GM19035 (cell line): ENCODE results near the gene MICB.
"Not testable (repeated sequence)": the region's sequence is repeated elsewhere in the genome, so short reads cannot be mapped to it uniquely, and the experiment has no call there.

Experiments used
- ATAC-seq: cut with Tn5 transposase; IDR thresholded peaks from one replicate; pipeline ENCODE4 v1.9.1; 2021; ENCODE audit not compliant: unreplicated experiment

MICB gene

DNA sequence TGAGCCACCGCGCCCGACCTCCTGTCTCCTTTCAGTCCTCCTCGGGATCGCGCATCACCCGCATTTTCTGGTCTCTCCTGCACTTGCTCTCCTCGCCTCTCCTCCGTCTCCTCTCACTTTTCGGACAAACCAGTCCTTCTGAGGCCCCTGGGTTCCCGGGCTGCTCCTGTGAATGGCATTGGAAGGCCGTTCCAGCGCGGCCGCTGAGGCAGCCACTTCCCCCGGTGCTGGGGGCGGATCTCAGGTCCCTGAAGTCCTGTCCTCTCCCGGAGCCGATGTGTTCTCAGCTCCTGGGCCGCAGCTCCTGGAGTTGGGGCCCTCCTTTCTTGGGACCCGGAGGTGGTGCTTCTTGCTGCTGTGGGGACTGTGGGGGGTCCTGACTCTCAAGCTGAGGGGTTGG, 803 bp downstream of the MICB start:
- ATAC-seq = no peak

DNA sequence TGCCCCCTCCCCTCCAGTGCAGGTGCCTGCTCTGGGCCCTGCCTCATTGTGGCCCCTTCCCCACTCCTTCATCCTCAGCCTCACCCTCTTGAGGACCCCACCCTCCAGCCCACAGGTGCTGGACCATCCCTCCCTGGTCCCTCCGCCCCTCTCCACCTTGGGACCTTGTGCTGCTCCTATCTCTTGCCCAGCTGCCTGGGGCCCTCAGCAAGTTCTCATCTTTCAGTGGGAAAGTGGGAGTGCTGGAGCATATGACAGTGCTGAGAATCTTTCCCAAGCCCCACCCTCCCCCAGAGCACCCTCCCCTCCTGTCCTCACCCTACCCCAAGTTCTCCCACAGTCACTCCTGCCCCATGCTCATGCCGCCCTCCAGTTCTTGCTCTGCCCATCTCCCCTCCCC, 1.7 kb downstream of the MICB start:
- ATAC-seq = not testable (repeated sequence)

DNA sequence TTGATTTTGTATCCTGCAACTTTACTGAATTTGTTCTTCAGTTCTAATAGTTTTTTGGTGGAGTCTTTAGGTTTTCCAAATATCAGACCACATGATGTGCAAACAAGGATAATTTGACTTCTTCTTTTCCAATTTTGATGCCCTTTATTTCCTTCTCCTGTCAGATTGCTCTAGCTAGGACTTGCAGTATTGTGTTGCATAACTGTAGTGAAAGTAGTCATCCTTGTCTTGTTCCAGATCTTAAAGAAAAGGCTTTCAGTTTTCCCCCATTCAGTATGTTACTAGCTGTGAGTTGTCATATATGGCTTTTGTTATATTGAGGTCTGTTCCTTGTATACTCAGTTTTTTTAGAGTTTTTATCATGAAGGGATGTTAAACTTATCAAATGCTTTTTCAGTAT, 4.6 kb downstream of the MICB start:
- no peak for ATAC-seq

DNA sequence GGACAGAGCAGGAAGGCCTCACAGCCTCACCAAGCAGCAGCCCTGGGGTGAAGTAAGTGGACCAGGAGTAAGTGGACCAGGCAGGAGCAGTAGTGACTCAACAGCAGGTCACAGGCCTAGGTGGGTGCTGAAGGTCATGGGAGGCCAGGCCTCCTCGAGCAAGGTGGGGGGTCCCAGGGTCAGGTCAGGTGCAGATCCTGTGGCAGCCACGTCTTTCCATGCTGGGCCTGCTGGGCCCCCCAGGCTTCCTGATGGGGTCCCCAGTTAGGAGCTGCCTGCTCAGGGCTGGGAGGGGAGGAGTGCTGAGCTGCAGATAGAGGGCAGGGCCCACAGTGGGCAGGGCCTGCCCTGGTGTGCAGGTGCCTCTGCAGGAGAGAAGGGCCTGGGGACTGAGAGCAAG, 11.1 kb downstream of the MICB start:
- not testable (repeated sequence) for ATAC-seq

DNA sequence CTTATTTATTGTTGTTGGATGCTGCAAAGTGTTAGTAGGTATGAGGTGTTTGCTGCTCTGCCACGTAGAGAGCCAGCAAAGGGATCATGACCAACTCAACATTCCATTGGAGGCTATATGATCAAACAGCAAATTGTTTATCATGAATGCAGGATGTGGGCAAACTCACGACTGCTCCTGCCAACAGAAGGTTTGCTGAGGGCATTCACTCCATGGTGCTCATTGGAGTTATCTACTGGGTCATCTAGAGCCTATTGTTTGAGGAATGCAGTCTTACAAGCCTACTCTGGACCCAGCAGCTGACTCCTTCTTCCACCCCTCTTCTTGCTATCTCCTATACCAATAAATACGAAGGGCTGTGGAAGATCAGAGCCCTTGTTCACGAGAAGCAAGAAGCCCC, 12.1 kb downstream of the MICB start:
- ATAC-seq = no peak

DNA sequence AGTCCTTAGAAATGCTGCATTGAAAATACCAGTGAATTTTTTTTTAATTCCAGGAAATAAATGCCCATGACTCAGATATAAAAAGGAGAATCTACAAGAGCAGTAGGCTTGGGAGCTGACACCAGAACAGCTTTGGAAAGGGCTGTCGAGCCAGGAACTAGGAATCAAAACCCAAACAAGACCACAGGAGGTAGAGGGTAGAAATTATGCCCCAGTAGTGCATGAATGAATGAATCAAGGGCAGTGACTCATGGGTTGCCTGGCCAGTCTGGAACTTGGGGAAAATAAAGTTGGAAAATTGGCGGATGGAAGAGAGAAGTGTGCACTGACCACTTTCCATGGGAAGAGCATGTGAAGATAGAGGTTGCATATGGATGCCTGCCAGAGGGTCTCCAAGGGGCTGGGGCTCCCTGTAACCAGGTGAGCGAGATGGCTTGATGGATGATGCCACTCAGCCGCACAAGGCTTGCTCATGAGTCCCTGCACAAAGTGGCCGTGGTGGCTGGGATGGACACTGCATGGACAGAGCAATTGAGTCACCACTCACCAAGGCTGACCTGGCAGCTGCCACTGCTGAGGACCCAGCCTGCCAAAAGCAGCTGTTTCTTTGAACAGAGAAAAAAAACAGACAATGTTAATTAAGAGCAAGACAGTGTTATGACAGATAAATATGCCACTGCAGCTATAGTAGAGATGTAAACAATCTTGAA, 15.7 kb downstream of the MICB start:
- ATAC-seq = no peak

DNA sequence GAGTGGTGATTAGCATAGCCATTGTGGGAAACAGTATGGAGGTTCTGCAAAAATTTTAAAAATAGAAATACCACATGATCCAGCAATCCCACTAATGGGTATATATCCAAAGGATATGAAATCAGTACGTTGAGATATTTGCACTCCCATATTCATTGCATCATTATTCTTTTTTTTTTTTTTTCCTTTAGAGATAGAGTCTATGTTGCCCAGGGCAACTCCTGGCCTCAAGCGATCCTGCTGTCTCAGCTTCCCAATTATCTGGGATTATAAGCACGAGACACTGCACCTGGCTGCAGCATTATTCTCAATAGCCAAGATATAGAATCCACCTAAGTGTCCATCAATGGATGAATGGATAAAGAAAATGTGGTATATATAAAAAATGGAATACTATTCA, 23.9 kb downstream of the MICB start:
- ATAC-seq = no peak

DNA sequence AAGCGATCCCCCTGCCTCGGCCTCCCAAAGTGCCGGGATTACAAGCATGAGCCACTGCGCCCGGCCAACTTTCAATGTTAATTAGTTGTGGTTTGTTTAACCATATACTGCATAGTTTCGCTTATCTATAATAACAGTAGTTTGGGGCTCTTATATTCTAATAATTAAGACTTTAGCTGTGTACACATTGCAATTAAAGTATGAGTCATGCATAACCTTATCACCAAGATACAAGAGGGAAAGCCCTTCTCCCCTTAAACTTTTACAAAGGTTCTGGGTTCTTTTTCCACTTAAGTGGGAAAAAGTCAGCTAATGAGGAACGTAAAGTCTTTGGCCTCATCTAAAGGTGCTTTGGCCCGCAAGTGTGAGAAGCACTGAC, 27.6 kb downstream of the MICB start:
- no peak for ATAC-seq

DNA sequence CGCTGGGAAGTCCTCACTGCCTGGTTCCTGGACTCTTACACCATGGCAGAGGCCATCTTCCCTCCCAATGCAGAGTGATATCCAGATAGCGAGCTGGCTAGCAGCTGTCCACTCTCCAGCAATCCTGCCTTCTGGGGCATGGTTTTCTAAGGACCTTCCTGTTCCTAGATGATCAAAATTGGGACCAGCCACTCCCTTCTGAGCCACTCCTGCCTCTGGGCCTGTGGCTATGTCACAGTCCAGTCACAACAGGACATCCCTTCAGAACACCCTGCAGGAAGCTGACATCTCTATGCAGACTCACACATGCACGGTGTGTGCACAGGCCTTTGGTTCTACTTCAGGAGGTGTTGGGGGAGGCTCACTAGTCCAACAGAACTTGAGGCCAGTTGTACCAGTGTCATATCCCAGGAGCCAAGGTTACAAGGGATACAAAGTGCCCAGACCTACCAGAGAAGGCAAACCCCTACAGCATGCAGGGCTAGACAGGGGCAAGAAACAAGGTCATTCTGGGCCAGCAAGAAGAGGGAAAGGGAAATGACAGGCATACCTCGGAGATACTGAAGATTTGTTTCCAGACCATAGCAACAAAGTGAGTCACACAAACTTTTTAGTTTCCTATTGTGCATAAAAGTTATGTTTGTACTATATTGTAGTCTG, 28.1 kb downstream of the MICB start:
- no peak for ATAC-seq

DNA sequence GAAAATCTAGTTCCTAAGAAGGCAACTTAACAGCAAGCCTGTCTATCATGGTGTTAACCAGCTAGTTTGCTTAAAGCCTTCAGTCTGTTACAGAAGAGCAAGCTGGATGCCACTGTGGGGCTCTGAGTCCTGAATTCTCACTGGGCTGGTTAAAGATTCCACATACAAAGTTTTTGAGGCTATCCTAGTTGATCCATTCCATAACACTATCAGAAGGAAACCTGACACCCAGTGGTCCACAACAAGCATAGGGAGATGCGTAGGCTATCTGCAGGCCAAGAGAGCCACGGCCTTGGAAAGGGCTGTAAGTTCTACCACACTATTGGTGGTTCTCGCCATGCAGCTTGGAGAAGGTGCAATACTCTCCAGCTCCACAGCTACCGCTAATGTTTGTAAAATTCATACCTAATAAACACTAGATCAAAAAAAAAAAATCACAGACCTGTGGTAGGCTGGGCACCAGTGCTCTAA, 30.4 kb downstream of the MICB start:
- no peak for ATAC-seq

DNA sequence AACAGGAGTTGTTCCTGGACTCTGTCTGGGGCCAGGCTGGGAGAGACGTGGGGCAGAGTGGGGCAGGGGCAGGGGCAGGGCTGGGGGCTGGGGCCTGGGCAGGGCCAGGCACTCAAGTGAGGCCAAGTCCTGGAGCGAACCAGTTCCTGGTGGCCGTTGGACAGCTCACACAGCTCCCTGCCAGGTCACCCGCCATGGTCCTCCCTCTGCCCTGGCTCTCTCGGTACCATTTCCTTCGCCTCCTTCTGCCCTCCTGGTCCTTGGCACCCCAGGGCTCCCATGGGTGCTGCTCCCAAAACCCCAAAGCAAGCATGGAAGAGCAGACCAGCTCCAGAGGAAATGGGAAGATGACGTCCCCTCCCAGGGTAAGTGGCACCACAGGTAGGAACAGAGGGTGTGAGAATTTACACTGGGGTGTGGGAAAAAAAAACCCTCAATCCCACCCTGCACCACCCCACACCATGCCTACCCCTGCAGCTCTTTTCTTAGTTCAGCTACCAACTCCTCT, 30.9 kb downstream of the MICB start, which contains the start of gene MCCD1:
TSS of gene MCCD1 (plus strand) at position 142 of the 508 bp plus-strand sequence. CDS start at position 195, 53 bp downstream.
- no peak for ATAC-seq

DNA sequence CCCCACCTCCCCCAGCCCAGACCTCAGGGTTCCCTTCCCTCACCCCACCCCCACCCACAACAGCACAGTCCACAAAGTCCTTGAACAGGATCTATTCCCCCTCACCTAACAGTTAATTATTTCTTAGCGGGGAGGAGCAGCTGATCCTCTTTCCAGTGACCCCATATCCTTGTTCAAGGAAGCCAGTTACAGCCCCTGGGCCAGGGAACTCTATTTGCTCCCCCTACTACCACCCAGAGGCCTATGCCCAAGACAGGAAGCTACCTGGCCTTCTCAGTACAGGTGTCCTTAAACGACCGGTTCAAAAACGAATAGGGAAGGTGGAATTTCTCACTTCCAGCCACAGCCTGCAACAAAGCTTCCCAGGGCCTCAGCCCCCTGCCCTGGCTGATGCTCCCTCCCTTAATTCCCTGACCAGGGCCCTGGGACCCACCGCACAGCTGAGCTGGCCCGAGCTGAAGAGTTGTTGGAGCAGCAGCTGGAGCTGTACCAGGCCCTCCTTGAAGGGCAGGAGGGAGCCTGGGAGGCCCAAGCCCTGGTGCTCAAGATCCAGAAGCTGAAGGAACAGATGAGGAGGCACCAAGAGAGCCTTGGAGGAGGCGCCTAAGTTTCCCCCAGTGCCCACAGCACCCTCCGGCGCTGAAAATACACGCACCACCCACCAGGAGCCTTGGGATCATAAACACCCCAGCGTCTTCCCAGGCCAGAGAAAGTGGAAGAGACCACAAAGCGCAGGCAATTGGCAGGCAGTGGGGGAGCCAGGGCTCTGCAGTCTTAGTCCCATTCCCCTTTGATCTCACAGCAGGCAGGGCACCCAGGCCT, 31.6 kb downstream of the MICB start:
- no peak for ATAC-seq

DNA sequence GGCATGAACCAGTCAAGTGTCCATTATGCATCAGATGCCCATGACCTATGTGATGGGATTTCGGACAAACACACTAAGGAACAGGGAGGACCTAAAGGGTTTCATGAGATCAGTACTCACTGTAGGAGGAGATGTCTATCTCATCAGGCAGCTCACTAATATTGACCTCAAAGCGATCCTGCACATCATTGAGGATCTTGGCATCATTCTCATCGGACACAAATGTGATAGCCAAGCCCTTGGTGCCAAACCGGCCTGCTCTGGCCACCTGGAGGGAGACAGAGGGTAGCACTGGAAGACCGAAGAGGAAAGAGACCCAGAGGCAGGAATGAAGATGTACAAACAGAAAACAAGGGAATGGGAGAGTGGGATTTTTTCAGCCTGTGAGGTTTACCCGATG, 32.7 kb downstream of the MICB start:
- no peak for ATAC-seq

DNA sequence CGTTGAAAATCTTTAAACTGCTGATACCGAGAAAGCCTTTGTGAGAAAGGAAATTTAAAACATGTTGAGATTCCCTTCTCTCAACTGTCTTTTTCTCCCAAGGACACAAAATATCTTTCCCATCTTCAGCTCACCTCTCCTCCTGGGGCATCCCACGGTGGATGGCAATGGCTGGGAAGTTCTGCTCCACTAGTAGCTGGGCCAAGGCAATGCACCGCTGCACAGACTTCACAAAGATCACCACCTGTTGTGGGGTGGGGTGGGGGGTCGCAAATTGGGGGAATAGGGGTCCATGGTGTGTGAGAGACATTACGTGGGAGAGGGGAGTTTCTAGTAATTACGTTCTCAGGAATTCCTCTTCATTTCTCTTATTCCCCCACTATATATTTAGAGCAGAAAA, 33.2 kb downstream of the MICB start:
- no peak for ATAC-seq

DNA sequence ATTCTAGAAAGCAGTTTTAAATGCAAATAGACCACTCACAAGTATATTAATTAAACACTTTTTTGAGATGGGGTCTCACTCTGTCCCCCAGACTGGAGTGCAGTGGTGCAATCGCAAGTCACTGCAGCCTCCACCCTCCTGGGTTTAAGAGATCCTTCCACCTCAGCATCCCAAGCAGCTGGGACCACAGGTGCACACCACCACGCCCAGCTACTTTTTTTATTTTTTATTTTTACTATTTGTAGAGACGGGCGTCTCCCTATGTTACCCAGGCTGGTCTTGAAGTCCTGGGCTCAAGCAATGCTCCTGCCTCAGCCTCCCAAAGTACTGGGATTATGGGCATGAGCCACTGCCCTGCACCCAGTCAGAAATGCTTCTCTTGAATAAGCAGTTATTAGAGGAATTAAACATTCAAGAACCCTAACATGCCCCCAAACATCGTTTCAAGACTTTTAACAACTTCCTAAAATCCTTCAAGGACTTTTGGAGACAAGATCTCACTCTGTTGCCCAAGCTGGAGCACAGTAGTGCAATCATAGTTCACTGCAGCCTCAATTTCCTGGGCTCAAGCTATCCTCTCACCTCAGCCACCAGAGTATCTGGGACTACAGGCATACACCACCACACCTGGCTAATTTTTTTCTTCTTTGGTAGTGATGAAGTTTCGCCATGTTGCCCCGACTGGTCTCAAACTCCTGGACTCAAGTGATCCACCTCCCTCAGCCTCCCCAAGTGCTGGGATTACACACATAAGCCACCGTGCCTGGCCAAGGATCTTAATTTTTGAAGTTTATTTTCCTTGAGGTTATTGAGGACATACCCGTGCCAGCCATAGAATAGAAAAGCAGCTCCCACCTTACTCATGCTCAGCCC, 34.1 kb downstream of the MICB start:
- ATAC-seq = no peak

DNA sequence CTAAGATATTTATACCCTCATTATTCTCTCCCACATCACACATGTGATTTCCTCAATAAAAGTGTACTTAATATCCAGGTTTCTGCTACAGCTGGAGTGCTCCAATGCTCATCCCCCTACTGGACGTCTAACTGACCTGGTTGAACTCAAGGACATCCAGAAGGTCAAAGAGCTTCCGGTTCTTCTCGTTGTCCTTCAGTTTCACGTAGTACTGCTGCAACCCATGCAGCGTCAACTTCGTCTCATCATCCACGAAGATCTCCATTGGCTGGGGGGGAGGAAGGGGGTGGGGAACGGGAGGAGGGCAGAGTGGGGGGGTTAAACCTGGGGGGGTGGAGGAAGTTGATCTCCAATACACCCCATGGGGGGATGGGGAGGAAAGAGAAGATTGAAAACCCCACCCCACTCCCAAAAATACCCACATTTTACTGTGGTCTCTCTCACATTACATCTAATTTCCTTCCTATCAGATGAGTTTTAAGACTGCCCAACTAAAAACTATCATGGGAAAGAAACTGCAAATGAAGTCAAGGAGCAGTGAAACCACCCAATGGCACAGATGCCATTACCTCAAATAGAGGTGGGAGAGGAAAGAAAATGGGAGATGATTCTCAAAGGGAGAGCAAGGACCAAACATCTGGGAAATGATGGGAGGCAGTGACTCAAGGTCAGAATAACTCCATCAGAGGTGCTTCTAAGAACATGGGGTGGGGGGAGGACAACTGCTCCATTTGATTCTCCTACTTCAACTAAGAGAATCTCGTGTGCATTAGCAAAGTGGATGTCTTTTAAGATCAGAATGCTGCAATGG, 34.9 kb downstream of the MICB start:
- no peak for ATAC-seq

DNA sequence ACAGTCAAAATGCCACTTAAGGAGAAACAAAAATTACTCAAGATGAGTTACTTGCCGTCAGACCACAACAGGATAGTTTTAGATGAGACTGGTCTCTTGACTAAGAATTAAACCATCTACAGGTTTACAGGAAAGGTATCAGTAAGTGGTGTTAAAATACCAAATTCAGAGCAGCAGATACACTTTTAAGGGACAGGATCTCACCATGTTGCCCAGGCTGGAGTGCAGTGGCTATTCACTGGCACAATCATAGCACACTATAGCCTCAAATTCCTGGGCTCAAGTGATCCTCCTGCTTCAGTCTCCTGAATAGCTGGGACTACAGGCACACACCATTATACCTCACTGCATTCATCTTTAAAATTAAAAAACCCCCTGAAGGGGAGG, 35.5 kb downstream of the MICB start:
- ATAC-seq = no peak

DNA sequence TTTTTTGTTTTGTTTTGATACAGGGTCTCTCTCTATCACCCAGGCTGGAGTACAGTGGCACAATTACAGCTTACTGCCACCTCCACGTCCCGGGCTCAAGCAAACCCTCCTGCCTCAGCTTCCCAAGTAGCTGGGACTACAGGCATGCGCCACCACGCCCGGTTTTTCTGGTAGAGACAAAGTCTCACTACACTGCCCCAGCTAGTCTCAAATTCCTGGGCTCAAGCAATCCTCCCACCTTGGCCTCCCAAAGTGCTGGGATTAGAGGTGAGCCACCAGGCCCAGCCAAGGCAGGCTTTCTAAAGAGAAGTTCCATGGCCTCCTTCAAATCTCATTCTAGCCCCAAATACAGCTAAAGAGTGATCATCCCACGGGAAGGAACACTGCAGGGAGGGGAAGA, 36.1 kb downstream of the MICB start:
- no peak for ATAC-seq

DNA sequence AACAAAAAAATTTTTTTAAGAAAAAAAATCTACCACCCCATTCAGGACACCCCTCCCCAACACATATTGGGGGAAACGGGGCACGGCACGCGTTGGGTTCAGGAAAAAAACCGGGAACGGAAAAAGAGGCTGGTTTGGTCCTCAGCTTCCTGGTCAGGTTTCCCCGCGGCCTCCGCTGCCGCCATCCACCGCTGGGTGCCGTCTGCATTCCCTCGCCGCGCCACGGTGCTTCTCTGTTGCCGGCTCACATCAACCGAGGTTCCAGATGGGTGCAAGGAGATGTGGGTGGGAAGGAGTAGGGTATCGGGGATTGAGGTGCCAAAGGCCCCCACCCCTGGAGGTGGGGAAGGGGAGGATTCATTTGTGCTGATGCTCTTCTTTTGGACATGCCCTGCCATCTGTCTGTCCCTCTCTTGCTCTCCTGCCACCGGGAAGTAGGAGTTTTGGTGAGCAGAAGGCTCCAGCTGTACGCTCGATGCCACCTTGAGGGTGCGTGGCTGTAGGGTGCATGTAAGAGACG, 36.6 kb downstream of the MICB start:
- no peak for ATAC-seq
